Kidney epithelial cell (primary cell): ENCODE measurements around the gene POLD2. TPM values are rescaled to one million over a fixed set of nuclear protein-coding genes. Genes with fewer than 3 reads are reported as not detected.
"Not testable (repeated sequence)": the region's sequence is repeated elsewhere in the genome, so short reads cannot be mapped to it uniquely, and the experiment has no call there.

Experiments used
- DNase-seq: peaks from one replicate; pipeline ENCODE4 v3.0.0-alpha.2; 2010; ENCODE audit warnings: low read depth
- H3K27me3 ChIP-seq: 2 replicates; pipeline ENCODE4 v1.6.0; 2011; ENCODE audit warnings: low read length; ENCODE audit not compliant: control insufficient read depth, insufficient read depth
- H3K36me3 ChIP-seq: 2 replicates; pipeline ENCODE4 v1.5.1; 2011; ENCODE audit warnings: low read length; ENCODE audit not compliant: control insufficient read depth, insufficient read depth
- H3K4me3 ChIP-seq: 2 replicates; pipeline ENCODE4 v1.5.1; 2011; ENCODE audit warnings: low read depth, mild to moderate bottlenecking, control low read depth, low read length
- total RNA-seq: library from RNA; depleted of rRNA; stranded (reverse); fragments of >200 nt; gene quantifications from 2 replicates; pipeline ENCODE4 v1.2.3, GENCODE V29; 2015
- TF ChIP-seq, protein P1 (sequence below): IDR thresholded peaks from 2 replicates; pipeline ENCODE4 v1.5.1; 2011; ENCODE audit warnings: mild to moderate bottlenecking, moderate library complexity, low read length, control low read depth, inconsistent platforms; ENCODE audit not compliant: insufficient read depth, poor library complexity, severe bottlenecking

The POLD2 gene
- total RNA-seq, 1 donor from 2014 or later, result 73.0 TPM

DNA sequence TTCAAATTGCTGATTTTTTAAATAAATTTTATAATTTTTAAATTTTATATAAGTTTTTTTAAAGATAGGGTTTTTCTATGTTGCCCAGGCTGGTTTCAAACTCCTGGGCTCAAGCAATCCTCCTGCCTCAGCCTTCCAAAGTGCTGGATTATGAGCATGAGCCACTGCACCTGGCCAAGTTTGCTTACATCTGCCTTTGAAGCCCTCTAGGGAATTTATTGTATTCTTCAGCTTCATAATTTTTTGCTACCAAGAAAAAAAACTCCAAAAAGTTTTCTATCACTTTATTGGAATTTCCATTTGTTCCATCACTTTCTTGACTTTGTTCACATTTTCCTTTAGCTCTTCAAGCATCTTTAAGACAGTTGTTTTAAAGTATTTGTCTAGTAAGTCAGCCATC is 3.8 kb upstream of the POLD2 start:
- no peak overlapping the region for H3K4me3 ChIP-seq
- TF ChIP-seq, protein P1, sequence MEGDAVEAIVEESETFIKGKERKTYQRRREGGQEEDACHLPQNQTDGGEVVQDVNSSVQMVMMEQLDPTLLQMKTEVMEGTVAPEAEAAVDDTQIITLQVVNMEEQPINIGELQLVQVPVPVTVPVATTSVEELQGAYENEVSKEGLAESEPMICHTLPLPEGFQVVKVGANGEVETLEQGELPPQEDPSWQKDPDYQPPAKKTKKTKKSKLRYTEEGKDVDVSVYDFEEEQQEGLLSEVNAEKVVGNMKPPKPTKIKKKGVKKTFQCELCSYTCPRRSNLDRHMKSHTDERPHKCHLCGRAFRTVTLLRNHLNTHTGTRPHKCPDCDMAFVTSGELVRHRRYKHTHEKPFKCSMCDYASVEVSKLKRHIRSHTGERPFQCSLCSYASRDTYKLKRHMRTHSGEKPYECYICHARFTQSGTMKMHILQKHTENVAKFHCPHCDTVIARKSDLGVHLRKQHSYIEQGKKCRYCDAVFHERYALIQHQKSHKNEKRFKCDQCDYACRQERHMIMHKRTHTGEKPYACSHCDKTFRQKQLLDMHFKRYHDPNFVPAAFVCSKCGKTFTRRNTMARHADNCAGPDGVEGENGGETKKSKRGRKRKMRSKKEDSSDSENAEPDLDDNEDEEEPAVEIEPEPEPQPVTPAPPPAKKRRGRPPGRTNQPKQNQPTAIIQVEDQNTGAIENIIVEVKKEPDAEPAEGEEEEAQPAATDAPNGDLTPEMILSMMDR, result no peak
- DNase-seq, result no peak
- H3K36me3 ChIP-seq, result no peaks in the 10 kb centered on the region
- H3K27me3 ChIP-seq, result no peaks in the 10 kb centered on the region

DNA sequence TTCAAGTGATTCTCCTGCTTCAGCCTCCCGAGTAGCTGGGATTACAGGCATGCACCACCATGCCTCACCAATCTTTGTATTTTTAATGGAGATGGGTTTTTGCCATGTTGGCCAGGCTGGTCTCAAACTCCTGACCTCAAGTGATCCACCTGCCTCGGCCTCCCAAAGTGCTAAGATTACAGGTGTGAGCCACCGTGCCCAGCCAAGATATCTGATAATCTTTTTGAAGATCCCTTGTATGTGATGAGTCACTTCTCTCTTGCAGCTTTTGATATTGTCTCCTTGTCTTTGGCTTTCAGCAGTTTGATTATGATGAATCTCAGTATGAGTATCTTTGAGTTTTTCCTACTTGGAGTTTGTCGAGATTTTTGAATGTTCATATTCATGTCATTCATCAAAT is 3.2 kb upstream of the POLD2 start:
- not testable (repeated sequence) for H3K36me3 ChIP-seq, H3K27me3 ChIP-seq, DNase-seq, H3K4me3 ChIP-seq

DNA sequence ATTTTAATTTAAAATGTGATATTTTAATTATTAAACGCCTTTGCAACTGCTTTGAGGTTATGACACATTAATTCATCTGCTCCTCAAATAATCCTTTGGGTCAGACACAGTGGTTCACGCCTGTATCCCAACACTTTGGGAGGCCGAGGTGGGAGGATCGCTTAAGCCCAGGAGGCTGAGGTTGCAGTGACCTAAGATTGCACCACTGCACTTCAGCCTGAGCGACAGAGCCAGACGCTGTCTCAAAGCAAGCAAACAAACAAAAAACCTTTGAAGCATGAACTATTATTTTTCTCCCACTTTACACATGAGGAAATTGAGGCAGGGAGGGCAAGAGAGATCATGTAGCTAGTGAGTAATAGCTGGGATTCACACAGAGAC is 1.5 kb upstream of the POLD2 start:
- Histone ChIP-seq H3K27me3 (no peaks in the 10 kb centered on the region), H3K36me3 (no peaks in the 10 kb centered on the region), H3K4me3 (no peak overlapping the region)
- no peak for DNase-seq
- TF ChIP-seq, protein P1, result no peak

DNA sequence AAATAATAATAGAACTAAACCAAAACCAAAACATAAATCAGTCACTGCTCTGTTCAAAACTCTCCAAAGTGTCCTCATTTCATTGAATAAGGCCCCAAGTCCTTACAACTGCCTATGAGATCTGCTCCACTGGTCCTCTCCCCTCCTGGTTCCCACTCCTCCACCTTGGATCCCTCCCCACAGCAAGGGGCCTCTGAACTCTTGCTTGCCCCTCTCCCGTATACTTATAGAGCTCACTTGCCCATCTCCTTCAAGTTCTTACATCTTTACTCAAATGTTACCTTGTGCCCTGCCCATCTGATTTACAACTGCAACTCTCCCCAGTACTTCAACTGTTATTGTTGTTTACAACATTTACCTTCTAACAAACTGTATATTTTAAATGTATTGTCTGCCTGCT is 819 bp downstream of the POLD2 start:
- no peak for DNase-seq
- TF ChIP-seq, protein P1, result no peak
- Histone ChIP-seq H3K27me3 (no peaks in the 10 kb centered on the region), H3K36me3 (no peaks in the 10 kb centered on the region), H3K4me3 (peak overlapping the region; percentile 60)

DNA sequence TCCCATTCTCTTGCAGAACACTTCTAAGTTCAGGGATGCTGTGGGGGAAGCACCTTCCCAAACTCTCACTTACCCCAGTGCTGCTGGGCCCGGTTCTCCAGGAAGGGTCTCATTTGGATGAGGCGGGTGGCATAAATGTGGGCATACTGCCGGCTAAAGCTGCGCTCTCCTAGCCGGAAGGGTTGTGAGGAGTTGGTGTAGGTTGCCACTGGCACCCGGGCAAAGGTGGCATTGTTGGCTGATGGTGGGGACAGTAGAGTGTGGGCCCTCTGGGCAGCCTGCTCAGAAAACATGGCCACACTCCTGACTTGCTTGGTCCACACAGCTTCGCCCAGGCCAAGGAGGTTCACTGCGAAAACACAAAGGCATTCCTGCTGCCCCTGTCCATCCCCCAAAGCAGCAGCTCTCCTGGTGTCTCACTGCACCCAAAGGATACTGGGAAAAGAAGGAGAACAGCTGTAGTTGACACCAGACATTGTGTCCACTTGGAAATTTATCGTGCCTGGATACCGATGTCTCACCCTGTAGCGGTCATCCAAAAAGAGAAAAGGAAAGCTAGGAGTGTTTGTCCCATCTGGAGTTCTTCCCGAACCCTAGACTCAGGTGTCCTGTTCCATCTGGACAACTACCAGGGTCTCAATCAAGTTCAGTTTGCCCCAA is 1.5 kb downstream of the POLD2 start:
- Histone ChIP-seq H3K36me3 (no peaks in the 10 kb centered on the region), H3K4me3 (no peak overlapping the region), H3K27me3 (no peaks in the 10 kb centered on the region)
- TF ChIP-seq, protein P1, result no peak
- no peak for DNase-seq

DNA sequence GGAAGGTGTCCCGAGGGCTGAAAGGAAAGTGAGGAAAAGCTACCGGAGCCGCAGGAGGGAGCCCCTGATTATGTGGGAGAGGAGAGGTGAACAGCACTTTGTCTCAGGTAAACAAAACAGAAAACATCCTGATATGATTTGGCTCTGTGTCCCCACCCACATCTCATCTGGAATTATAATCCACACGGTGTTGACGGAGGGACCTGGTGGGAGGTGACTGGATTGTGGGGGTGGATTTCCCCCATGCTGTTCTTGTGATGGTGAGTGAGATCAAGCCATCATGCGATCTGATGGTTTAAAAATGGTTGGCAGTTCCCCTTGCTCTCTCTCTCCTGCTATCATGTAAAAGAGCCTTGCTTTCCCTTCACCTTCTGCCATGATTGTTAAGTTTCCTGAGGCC is 3.0 kb downstream of the POLD2 start:
- Histone ChIP-seq H3K36me3 (no peaks in the 10 kb centered on the region), H3K4me3 (no peak overlapping the region), H3K27me3 (no peaks in the 10 kb centered on the region)
- no peak for DNase-seq
- TF ChIP-seq, protein P1, result no peak
